ENCODE measurements around the gene STAC3.

The STAC3 gene

DNA sequence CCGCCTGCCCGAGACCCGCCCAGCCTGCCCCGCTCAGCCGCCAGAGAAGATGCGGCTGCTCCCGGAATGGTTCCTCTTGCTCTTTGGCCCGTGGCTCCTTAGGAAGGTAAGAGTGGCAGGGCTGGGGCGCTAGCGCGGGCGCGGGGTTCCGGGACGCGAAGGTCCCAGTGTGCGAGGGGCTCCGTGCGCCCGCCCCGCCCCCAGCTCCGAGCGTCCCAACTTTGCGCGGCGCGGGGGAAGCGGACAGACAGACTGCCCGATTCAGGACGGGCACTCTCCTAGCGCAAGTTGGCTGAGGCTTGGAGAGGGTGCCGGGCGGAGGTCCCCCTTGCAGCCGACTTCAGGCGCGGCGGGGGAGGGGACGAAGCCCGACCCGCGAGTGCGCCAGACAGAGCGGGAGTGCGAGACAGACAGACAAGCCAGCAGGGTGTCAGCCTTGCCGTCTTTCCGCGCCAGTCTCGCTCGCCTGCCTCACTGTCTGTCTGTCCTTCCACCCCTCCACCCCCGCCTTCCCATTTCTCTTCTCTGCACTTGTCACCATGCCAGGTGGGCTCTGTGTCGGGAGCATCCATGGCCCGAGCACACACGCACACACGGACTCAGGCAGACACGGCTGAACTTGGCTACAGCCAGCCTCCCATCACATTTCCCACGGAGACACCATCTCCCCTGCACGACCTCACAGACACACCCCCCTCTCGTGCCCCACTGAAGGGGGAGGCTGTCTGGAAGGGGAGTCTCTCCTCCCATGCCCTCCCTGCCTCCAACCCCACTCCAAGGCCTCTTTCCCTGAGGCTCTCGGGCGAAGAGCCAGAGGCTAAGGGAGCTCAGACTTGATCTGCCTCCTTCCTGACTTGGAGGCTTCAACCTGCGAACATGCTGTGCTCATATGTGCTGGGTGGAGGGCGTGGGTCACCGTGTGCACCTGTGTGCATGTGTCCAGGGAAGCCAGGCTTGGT lies 33.8 kb downstream of the STAC3 start (continued):
- TF ChIP-seq, protein P1, sequence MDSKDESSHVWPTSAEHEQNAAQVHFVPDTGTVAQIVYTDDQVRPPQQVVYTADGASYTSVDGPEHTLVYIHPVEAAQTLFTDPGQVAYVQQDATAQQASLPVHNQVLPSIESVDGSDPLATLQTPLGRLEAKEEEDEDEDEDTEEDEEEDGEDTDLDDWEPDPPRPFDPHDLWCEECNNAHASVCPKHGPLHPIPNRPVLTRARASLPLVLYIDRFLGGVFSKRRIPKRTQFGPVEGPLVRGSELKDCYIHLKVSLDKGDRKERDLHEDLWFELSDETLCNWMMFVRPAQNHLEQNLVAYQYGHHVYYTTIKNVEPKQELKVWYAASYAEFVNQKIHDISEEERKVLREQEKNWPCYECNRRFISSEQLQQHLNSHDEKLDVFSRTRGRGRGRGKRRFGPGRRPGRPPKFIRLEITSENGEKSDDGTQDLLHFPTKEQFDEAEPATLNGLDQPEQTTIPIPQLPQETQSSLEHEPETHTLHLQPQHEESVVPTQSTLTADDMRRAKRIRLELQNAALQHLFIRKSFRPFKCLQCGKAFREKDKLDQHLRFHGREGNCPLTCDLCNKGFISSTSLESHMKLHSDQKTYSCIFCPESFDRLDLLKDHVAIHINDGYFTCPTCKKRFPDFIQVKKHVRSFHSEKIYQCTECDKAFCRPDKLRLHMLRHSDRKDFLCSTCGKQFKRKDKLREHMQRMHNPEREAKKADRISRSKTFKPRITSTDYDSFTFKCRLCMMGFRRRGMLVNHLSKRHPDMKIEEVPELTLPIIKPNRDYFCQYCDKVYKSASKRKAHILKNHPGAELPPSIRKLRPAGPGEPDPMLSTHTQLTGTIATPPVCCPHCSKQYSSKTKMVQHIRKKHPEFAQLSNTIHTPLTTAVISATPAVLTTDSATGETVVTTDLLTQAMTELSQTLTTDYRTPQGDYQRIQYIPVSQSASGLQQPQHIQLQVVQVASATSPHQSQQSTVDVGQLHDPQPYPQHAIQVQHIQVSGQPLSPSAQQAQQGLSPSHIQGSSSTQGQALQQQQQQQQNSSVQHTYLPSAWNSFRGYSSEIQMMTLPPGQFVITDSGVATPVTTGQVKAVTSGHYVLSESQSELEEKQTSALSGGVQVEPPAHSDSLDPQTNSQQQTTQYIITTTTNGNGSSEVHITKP (tag by site-specific recombination; IDR thresholded peaks at IDR 0.05), result peak; percentile 76
- no peak for TF ChIP-seq ZNF292 (tag by site-specific recombination; IDR thresholded peaks at IDR 0.05; ENCODE audit: borderline replicate concordance, low read depth)
- no peak for TF ChIP-seq GLI4 (tag by site-specific recombination; IDR thresholded peaks at IDR 0.05)
- TF ChIP-seq ZNF596 (tag by site-specific recombination; IDR thresholded peaks at IDR 0.05), result no peak
- no peak for TF ChIP-seq ZNF664 (tag by site-specific recombination; IDR thresholded peaks at IDR 0.05)
- no peak for TF ChIP-seq ZNF530 (tag by site-specific recombination; IDR thresholded peaks at IDR 0.05; ENCODE audit: low read depth)
- TF ChIP-seq, protein P2, sequence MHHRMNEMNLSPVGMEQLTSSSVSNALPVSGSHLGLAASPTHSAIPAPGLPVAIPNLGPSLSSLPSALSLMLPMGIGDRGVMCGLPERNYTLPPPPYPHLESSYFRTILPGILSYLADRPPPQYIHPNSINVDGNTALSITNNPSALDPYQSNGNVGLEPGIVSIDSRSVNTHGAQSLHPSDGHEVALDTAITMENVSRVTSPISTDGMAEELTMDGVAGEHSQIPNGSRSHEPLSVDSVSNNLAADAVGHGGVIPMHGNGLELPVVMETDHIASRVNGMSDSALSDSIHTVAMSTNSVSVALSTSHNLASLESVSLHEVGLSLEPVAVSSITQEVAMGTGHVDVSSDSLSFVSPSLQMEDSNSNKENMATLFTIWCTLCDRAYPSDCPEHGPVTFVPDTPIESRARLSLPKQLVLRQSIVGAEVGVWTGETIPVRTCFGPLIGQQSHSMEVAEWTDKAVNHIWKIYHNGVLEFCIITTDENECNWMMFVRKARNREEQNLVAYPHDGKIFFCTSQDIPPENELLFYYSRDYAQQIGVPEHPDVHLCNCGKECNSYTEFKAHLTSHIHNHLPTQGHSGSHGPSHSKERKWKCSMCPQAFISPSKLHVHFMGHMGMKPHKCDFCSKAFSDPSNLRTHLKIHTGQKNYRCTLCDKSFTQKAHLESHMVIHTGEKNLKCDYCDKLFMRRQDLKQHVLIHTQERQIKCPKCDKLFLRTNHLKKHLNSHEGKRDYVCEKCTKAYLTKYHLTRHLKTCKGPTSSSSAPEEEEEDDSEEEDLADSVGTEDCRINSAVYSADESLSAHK (tag by site-specific recombination; IDR thresholded peaks at IDR 0.05), result no peak
- TF ChIP-seq ZNF777 (tag by site-specific recombination; IDR thresholded peaks at IDR 0.05; ENCODE audit: borderline replicate concordance), result peak; percentile 41; the same call in 1 of the 2 replicates
- TF ChIP-seq CTCF (tag by site-specific recombination; IDR thresholded peaks at IDR 0.05), result no peak
- no peak for TF ChIP-seq BCL11A (tag by site-specific recombination; IDR thresholded peaks at IDR 0.05; ENCODE audit: low read depth)
- no peak for TF ChIP-seq ZNF791 (tag by site-specific recombination; IDR thresholded peaks at IDR 0.05)
- 0 out of 2 replicates have a peak, but pooled peaks have one; percentile 24 for TF ChIP-seq ZNF585B (tag by site-specific recombination; IDR thresholded peaks at IDR 0.05)
- TF ChIP-seq GLI2 (tag by site-specific recombination; IDR thresholded peaks at IDR 0.05; ENCODE audit: borderline replicate concordance, low read depth), result no peak
- no peak for TF ChIP-seq SP7 (tag by site-specific recombination; IDR thresholded peaks at IDR 0.05)
- TF ChIP-seq, protein P3, sequence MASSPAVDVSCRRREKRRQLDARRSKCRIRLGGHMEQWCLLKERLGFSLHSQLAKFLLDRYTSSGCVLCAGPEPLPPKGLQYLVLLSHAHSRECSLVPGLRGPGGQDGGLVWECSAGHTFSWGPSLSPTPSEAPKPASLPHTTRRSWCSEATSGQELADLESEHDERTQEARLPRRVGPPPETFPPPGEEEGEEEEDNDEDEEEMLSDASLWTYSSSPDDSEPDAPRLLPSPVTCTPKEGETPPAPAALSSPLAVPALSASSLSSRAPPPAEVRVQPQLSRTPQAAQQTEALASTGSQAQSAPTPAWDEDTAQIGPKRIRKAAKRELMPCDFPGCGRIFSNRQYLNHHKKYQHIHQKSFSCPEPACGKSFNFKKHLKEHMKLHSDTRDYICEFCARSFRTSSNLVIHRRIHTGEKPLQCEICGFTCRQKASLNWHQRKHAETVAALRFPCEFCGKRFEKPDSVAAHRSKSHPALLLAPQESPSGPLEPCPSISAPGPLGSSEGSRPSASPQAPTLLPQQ (tag by site-specific recombination; IDR thresholded peaks at IDR 0.05), result peak; percentile 66
- no peak for TF ChIP-seq ZNF274 (IDR thresholded peaks at IDR 0.05; ENCODE audit: low read length)
- TF ChIP-seq ZNF274 (tag by site-specific recombination; IDR thresholded peaks at IDR 0.05; ENCODE audit: borderline replicate concordance), result no peak
- no peak for TF ChIP-seq ZNF677 (tag by site-specific recombination; IDR thresholded peaks at IDR 0.05)
- TF ChIP-seq REPIN1 (tag by site-specific recombination; IDR thresholded peaks at IDR 0.05; ENCODE audit: low read depth), result no peak
- no peak for TF ChIP-seq ZNF221 (tag by site-specific recombination; IDR thresholded peaks at IDR 0.05; ENCODE audit: borderline replicate concordance)
- TF ChIP-seq ZNF549 (tag by site-specific recombination; IDR thresholded peaks at IDR 0.05), result no peak
- TF ChIP-seq, protein P4, sequence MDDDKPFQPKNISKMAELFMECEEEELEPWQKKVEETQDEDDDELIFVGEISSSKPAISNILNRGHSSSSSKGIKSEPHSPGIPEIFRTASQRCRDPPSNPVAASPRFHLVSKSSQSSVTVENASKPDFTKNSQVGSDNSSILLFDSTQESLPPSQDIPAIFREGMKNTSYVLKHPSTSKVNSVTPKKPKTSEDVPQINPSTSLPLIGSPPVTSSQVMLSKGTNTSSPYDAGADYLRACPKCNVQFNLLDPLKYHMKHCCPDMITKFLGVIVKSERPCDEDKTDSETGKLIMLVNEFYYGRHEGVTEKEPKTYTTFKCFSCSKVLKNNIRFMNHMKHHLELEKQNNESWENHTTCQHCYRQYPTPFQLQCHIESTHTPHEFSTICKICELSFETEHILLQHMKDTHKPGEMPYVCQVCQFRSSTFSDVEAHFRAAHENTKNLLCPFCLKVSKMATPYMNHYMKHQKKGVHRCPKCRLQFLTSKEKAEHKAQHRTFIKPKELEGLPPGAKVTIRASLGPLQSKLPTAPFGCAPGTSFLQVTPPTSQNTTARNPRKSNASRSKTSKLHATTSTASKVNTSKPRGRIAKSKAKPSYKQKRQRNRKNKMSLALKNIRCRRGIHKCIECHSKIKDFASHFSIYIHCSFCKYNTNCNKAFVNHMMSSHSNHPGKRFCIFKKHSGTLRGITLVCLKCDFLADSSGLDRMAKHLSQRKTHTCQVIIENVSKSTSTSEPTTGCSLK (tag by site-specific recombination; IDR thresholded peaks at IDR 0.05), result no peak
- TF ChIP-seq YY1 (tag by site-specific recombination; IDR thresholded peaks at IDR 0.05), result no peak
- TF ChIP-seq ZSCAN23 (tag by site-specific recombination; IDR thresholded peaks at IDR 0.05), result no peak
- no peak for TF ChIP-seq ZNF302 (tag by site-specific recombination; IDR thresholded peaks at IDR 0.05; ENCODE audit: low read depth)
- no peak for TF ChIP-seq ZNF19 (tag by site-specific recombination; IDR thresholded peaks at IDR 0.05; ENCODE audit: low read depth)
- TF ChIP-seq SALL2 (tag by site-specific recombination; IDR thresholded peaks at IDR 0.05; ENCODE audit: borderline replicate concordance), result no peak
- no peak for TF ChIP-seq ZNF16 (tag by site-specific recombination; IDR thresholded peaks at IDR 0.05; ENCODE audit: low read depth)

All from HEK293 (cell line).